ENCODE measurements around the gene POP5.
"Not testable (repeated sequence)": the region's sequence is repeated elsewhere in the genome, so short reads cannot be mapped to it uniquely, and the experiment has no call there.

POP5 gene

DNA sequence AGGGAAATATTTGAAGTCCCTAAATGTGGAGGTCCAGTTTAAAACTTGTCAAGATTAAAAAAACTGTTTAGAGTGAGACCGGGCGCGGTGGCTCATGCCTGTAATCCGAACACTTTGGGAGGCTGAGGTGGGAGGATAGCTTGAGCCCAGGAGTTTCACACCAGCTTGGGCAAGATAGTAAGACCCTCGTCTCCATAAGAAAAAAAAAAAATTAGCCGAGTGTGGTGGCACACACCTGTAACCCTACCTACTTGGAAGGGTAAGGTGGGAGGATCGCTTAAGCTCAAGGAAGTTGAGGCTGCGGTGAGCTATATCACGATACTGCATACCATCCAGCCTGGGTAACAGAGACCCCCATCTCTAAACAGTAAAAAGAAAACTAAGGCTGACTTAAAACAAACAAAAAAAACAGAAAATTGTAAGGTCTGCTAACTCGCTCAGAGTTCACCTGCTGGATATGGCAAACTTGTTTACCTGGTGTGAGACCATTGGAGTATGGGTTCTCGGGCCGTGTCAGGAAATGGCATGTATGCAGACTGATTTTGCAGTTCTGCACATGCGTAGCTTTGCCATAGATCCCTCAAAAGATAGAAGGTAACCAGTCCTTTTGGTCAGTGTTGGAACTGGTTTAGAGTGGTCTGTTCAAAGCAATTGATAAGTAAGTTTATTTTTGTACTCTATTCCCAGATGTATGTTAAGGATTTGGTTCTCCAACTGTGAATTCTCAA lies 45.0 kb downstream of the POP5 start:
- DNase-seq: no peak

- peak; percentile 49 for DNase-seq
Measured at GRCh38 chr12:120534703-120535655, 46.2 kb downstream of the POP5 start.

DNA sequence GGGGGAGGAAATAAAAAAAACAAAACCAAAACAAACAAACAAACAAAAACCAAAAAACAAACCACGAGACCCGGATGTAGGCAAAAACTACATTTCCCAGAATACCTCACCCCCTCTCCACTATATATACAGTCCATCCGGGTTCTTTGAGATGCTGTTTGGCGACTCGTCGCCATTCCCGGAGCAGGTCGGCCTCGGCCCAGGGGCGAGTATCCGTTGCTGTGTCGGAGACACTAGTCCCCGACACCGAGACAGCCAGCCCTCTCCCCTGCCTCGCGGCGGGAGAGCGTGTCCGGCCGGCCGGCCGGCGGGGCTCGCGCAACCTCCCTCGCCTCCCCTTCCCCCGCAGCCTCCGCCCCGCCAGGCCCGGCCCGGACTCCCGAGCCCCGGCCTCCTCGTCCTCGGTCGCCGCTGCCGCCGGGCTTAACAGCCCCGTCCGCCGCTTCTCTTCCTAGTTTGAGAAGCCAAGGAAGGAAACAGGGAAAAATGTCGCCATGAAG lies 46.9 kb downstream of the POP5 start, which contains the start of gene RNF10:
RNF10 (plus strand) TSS at position 154 of the 500 bp plus-strand sequence. CDS start 456 bp downstream, outside the sequence.
- peak; percentile 93 for DNase-seq

DNA sequence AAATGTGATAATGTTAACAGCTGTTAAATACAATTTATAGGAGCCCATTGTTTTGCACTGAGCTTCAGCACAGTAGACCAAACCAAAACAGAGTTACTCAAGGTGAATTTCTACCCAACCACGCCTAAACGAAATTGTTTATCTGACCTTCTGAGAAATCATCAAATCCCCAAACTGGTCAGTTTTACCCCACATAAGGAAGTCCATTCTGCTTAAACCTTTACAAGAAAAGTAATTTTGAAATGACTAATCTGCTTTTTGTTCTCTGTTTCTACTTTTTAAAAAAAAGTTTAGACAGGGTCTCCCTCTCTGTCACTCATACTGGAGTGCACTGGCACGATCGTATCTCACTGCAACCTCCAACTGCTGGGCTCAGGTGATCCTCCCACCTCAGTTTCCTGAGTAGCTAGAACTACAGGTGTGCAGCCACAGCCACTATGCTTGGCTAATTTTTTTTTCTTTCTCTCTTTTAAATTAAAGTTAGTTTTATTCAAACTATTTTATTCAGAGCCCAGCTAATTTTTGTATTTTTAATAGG lies 48.4 kb downstream of the POP5 start:
- no peak for DNase-seq

GRCh38 chr12:120530418-120530761 lies 50.8 kb downstream of the POP5 start:
- not testable (repeated sequence) for DNase-seq

GRCh38 chr12:120529641-120530417 lies 51.4 kb downstream of the POP5 start:
- peak; percentile 33 for DNase-seq

- DNase-seq: peak; percentile 81
Measured at GRCh38 chr12:120528861-120529525, 52.2 kb downstream of the POP5 start, which contains the start of gene COQ5. Gene COQ5, minus strand, starts transcription at chr12:120529158. Its CDS starts 17 bp downstream, at chr12:120529141.
